Epithelial cell of proximal tubule (primary cell): ENCODE results near the gene COMMD10. TPM values are rescaled to one million over a fixed set of nuclear protein-coding genes. Genes with fewer than 3 reads are reported as not detected.

Experiments
- DNase-seq: peaks from one replicate; pipeline ENCODE4 v3.0.0-alpha.2; 2011; ENCODE audit warnings: low read depth
- H3K4me3 ChIP-seq: 2 replicates; pipeline ENCODE4 v1.5.1; 2011; ENCODE audit warnings: low read depth, mild to moderate bottlenecking, low read length
- CTCF ChIP-seq: conservative IDR thresholded peaks from 2 replicates; pipeline ENCODE4 v1.5.1; 2012; ENCODE audit warnings: low read depth, mild to moderate bottlenecking, low read length
- total RNA-seq: library from RNA; depleted of rRNA; stranded (reverse); fragments of >200 nt; gene quantifications from 2 replicates; pipeline ENCODE4 v1.2.3, GENCODE V29; 2015

The COMMD10 gene
- total RNA-seq, 1 donor from 2014 or later, result 32.2 TPM

DNA sequence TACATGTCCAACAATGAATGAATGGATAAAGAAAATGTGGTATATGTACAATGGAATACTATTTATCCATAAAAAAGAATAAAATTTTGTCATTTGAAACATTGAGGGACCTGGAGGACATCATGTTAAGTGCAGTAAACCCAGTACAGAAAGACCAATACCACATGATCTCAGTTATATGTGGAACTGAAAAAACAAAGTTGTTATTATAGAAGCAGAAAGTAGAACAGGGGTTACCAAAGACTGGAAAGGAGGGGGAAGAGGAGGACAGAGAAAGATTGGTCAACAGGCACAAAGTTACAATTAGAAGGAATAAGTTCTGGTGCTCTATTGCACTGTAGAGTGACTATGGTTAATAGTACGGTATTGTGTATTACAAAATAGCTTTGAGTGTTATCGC is 256.0 kb downstream of the COMMD10 start:
- no peak for DNase-seq
- no peak for TF ChIP-seq CTCF

More for the DNA sequence above, 256.0 kb downstream of the COMMD10 start:
- no peak overlapping the region for H3K4me3 ChIP-seq

Other genes with a start within 250 kb of the COMMD10 start
- 20.6 and 26.5 TPM in 2 replicates for gene ATG12, start 243.5 kb upstream of the COMMD10 start, total RNA-seq
- gene AP3S1, start 243.1 kb upstream of the COMMD10 start, total RNA-seq, result 73.2 and 144 TPM in 2 replicates
- gene LVRN, start 122.5 kb upstream of the COMMD10 start, total RNA-seq, result 0.58 TPM in 1 of 2 replicates, not detected in the other
- gene ARL14EPL, start 52.6 kb upstream of the COMMD10 start, total RNA-seq, result 0.17 TPM in 1 of 2 replicates, not detected in the other